Measurements from ENCODE around the gene EYA3.

EYA3 gene

GRCh38 chr1:27940297-27940696 is 148.1 kb downstream of the EYA3 start:
- Histone ChIP-seq H2BK15ac (ENCODE audit: low read depth, poor library complexity, severe bottlenecking) (no peak overlapping the region), H3K9me3 (ENCODE audit: control insufficient read depth, low read length) (no peaks in the 10 kb centered on the region), H2AFZ (ENCODE audit: low read depth, low read length) (no peak overlapping the region), H2BK5ac (ENCODE audit: low read depth, low read length, poor library complexity, severe bottlenecking) (no peak overlapping the region), H2BK12ac (ENCODE audit: low read length in 2 of 2) (no peak overlapping the region), H3K18ac (ENCODE audit: low read depth in 1 of 2, low read length in 2 of 2) (no peak overlapping the region), H4K91ac (ENCODE audit: low read length) (no peak overlapping the region), H3K4me3 (ENCODE audit: insufficient read depth in 1 of 2, low read depth in 1 of 2, low read length in 2 of 2) (no peak overlapping the region), H2AK5ac (ENCODE audit: low read length, severe bottlenecking) (no peak overlapping the region), H4K8ac (ENCODE audit: low read length) (no peak overlapping the region), H2BK120ac (ENCODE audit: low read depth, low read length) (no peak overlapping the region), H3K4me1 (ENCODE audit: control insufficient read depth, insufficient read depth, low read depth, low read length) (peaks cover 5% of the 10 kb centered on the region), H3K79me1 (replicated peaks; ENCODE audit: low read length, poor library complexity, severe bottlenecking) (no peaks in the 10 kb centered on the region), H3K27ac (ENCODE audit: low read length, poor library complexity, severe bottlenecking) (no peak overlapping the region), H3K14ac (ENCODE audit: low read length in 2 of 2) (peak overlapping the region in 1 of 2 experiments; percentile 36), H3K4ac (ENCODE audit: low read depth in 1 of 2, low read length in 2 of 2) (no peak overlapping the region), H3K23ac (ENCODE audit: low read length in 2 of 2) (no peak overlapping the region), H3K27me3 (ENCODE audit: control insufficient read depth in 1 of 2, insufficient read depth in 1 of 2, low read length in 2 of 2) (peaks cover 13 to 26% of the 10 kb centered on the region in 2 experiments), H3K36me3 (ENCODE audit: control insufficient read depth in 1 of 2, insufficient read depth in 2 of 2, low read depth in 1 of 2, low read length in 2 of 2) (no peaks in the 10 kb centered on the region), H3K4me2 (ENCODE audit: low read length, poor library complexity, severe bottlenecking) (no peak overlapping the region), H3K9ac (ENCODE audit: low read length) (no peak overlapping the region)
- 17% methylated on average over 5 of the region's 6 CpGs for WGBS
- peak; percentile 14 for DNase-seq

- peaks cover 12% of the 10 kb centered on the region for H3K4me1 ChIP-seq (ENCODE audit: control insufficient read depth, insufficient read depth, low read depth, low read length)
- H3K4ac ChIP-seq (ENCODE audit: low read depth in 1 of 2, low read length in 2 of 2), result no peak overlapping the region
- no peak overlapping the region for H2BK15ac ChIP-seq (ENCODE audit: low read depth, poor library complexity, severe bottlenecking)
- no peak overlapping the region for H2BK120ac ChIP-seq (ENCODE audit: low read depth, low read length)
- H4K91ac ChIP-seq (ENCODE audit: low read length), result no peak overlapping the region
- no peak overlapping the region for H2AK5ac ChIP-seq (ENCODE audit: low read length, severe bottlenecking)
- H3K27me3 ChIP-seq (ENCODE audit: control insufficient read depth in 1 of 2, insufficient read depth in 1 of 2, low read length in 2 of 2), result peaks cover 19 to 33% of the 10 kb centered on the region in 2 experiments
- H3K4me2 ChIP-seq (ENCODE audit: low read length, poor library complexity, severe bottlenecking), result no peak overlapping the region
- H2BK5ac ChIP-seq (ENCODE audit: low read depth, low read length, poor library complexity, severe bottlenecking), result no peak overlapping the region
- no peaks in the 10 kb centered on the region for H3K79me1 ChIP-seq (replicated peaks; ENCODE audit: low read length, poor library complexity, severe bottlenecking)
- H3K27ac ChIP-seq (ENCODE audit: low read length, poor library complexity, severe bottlenecking), result no peak overlapping the region
- H2BK12ac ChIP-seq (ENCODE audit: low read length in 2 of 2), result no peak overlapping the region
- H3K14ac ChIP-seq (ENCODE audit: low read length in 2 of 2), result no peak overlapping the region
- no peak for DNase-seq
- no peak overlapping the region for H2AFZ ChIP-seq (ENCODE audit: low read depth, low read length)
- H3K9ac ChIP-seq (ENCODE audit: low read length), result no peak overlapping the region
- no peak overlapping the region for H3K18ac ChIP-seq (ENCODE audit: low read depth in 1 of 2, low read length in 2 of 2)
- no peak overlapping the region for H3K4me3 ChIP-seq (ENCODE audit: insufficient read depth in 1 of 2, low read depth in 1 of 2, low read length in 2 of 2)
- 93% methylated on average over 4 of the region's 4 CpGs for WGBS
- H3K36me3 ChIP-seq (ENCODE audit: control insufficient read depth in 1 of 2, insufficient read depth in 2 of 2, low read depth in 1 of 2, low read length in 2 of 2), result no peaks in the 10 kb centered on the region
- no peak overlapping the region for H3K23ac ChIP-seq (ENCODE audit: low read length in 2 of 2)
- H4K8ac ChIP-seq (ENCODE audit: low read length), result no peak overlapping the region
- H3K9me3 ChIP-seq (ENCODE audit: control insufficient read depth, low read length), result no peaks in the 10 kb centered on the region
These were observed 149.9 kb downstream of the EYA3 start for GRCh38 chr1:27938488-27938887.

- Histone ChIP-seq H2AK5ac (ENCODE audit: low read length, severe bottlenecking) (no peak overlapping the region), H2BK12ac (ENCODE audit: low read length in 2 of 2) (no peak overlapping the region), H3K27me3 (ENCODE audit: control insufficient read depth in 1 of 2, insufficient read depth in 1 of 2, low read length in 2 of 2) (peaks cover 19 to 33% of the 10 kb centered on the region in 2 experiments), H3K14ac (ENCODE audit: low read length in 2 of 2) (no peak overlapping the region), H3K9me3 (ENCODE audit: control insufficient read depth, low read length) (no peaks in the 10 kb centered on the region), H2BK120ac (ENCODE audit: low read depth, low read length) (no peak overlapping the region), H3K79me1 (replicated peaks; ENCODE audit: low read length, poor library complexity, severe bottlenecking) (no peaks in the 10 kb centered on the region), H3K36me3 (ENCODE audit: control insufficient read depth in 1 of 2, insufficient read depth in 2 of 2, low read depth in 1 of 2, low read length in 2 of 2) (no peaks in the 10 kb centered on the region), H2AFZ (ENCODE audit: low read depth, low read length) (no peak overlapping the region), H2BK5ac (ENCODE audit: low read depth, low read length, poor library complexity, severe bottlenecking) (no peak overlapping the region), H3K9ac (ENCODE audit: low read length) (no peak overlapping the region), H2BK15ac (ENCODE audit: low read depth, poor library complexity, severe bottlenecking) (no peak overlapping the region), H3K23ac (ENCODE audit: low read length in 2 of 2) (no peak overlapping the region), H3K4me1 (ENCODE audit: control insufficient read depth, insufficient read depth, low read depth, low read length) (peaks cover 12% of the 10 kb centered on the region), H3K18ac (ENCODE audit: low read depth in 1 of 2, low read length in 2 of 2) (no peak overlapping the region), H4K91ac (ENCODE audit: low read length) (no peak overlapping the region), H4K8ac (ENCODE audit: low read length) (no peak overlapping the region), H3K4me2 (ENCODE audit: low read length, poor library complexity, severe bottlenecking) (no peak overlapping the region), H3K27ac (ENCODE audit: low read length, poor library complexity, severe bottlenecking) (no peak overlapping the region), H3K4ac (ENCODE audit: low read depth in 1 of 2, low read length in 2 of 2) (no peak overlapping the region), H3K4me3 (ENCODE audit: insufficient read depth in 1 of 2, low read depth in 1 of 2, low read length in 2 of 2) (no peak overlapping the region)
- WGBS, result 43% methylated on average over 1 of the region's 1 CpG
- no peak for DNase-seq
These were observed 150.9 kb downstream of the EYA3 start for GRCh38 chr1:27937524-27937836.

GRCh38 chr1:27936370-27936769 is 152.0 kb downstream of the EYA3 start:
- H2BK15ac ChIP-seq (ENCODE audit: low read depth, poor library complexity, severe bottlenecking), result no peak overlapping the region
- 94% methylated on average over 4 of the region's 5 CpGs for WGBS

More at GRCh38 chr1:27936370-27936769, 152.0 kb downstream of the EYA3 start:
- Histone ChIP-seq H3K4me3 (ENCODE audit: insufficient read depth in 1 of 2, low read depth in 1 of 2, low read length in 2 of 2) (no peak overlapping the region), H3K27me3 (ENCODE audit: control insufficient read depth in 1 of 2, insufficient read depth in 1 of 2, low read length in 2 of 2) (peaks cover 19 to 33% of the 10 kb centered on the region in 2 experiments), H2AK5ac (ENCODE audit: low read length, severe bottlenecking) (no peak overlapping the region), H4K91ac (ENCODE audit: low read length) (no peak overlapping the region), H3K36me3 (ENCODE audit: control insufficient read depth in 1 of 2, insufficient read depth in 2 of 2, low read depth in 1 of 2, low read length in 2 of 2) (no peaks in the 10 kb centered on the region), H3K9ac (ENCODE audit: low read length) (no peak overlapping the region), H3K18ac (ENCODE audit: low read depth in 1 of 2, low read length in 2 of 2) (no peak overlapping the region), H2BK5ac (ENCODE audit: low read depth, low read length, poor library complexity, severe bottlenecking) (no peak overlapping the region), H3K79me1 (replicated peaks; ENCODE audit: low read length, poor library complexity, severe bottlenecking) (no peaks in the 10 kb centered on the region), H2AFZ (ENCODE audit: low read depth, low read length) (no peak overlapping the region), H3K4me1 (ENCODE audit: control insufficient read depth, insufficient read depth, low read depth, low read length) (peaks cover 12% of the 10 kb centered on the region), H3K4me2 (ENCODE audit: low read length, poor library complexity, severe bottlenecking) (no peak overlapping the region), H3K27ac (ENCODE audit: low read length, poor library complexity, severe bottlenecking) (no peak overlapping the region), H2BK120ac (ENCODE audit: low read depth, low read length) (no peak overlapping the region), H2BK12ac (ENCODE audit: low read length in 2 of 2) (no peak overlapping the region), H3K14ac (ENCODE audit: low read length in 2 of 2) (no peak overlapping the region), H3K4ac (ENCODE audit: low read depth in 1 of 2, low read length in 2 of 2) (no peak overlapping the region), H3K9me3 (ENCODE audit: control insufficient read depth, low read length) (no peaks in the 10 kb centered on the region), H3K23ac (ENCODE audit: low read length in 2 of 2) (no peak overlapping the region), H4K8ac (ENCODE audit: low read length) (no peak overlapping the region)
- DNase-seq, result no peak
